Sigmoid colon (tissue), 4 donors: Measurements from ENCODE around the gene DNER.

Experiments used
- CTCF ChIP-seq, 4 experiments: fragments of 450-650 bp in 3 of 4; fragments of 200-600 bp in 1 of 4; IDR thresholded peaks; one replicate each; pipeline ENCODE4 v1.5.1; 2016 to 2019; ENCODE audit warnings: antibody characterized with exemption in 4 of 4, mild to moderate bottlenecking in 3 of 4, moderate library complexity in 2 of 4
- EP300 ChIP-seq, 4 donors: sonication (generic); formaldehyde crosslinking; IDR thresholded peaks; one replicate each; pipeline ENCODE4 v1.6.1; 2017; ENCODE audit warnings: antibody characterized with exemption in 4 of 4
- POLR2A ChIP-seq, 2 donors: fragments of 450-650 bp; IDR thresholded peaks; one replicate each; pipeline ENCODE4 v1.6.1; 2016; ENCODE audit warnings: antibody characterized with exemption in 2 of 2, mild to moderate bottlenecking in 2 of 2, moderate library complexity in 2 of 2

DNA sequence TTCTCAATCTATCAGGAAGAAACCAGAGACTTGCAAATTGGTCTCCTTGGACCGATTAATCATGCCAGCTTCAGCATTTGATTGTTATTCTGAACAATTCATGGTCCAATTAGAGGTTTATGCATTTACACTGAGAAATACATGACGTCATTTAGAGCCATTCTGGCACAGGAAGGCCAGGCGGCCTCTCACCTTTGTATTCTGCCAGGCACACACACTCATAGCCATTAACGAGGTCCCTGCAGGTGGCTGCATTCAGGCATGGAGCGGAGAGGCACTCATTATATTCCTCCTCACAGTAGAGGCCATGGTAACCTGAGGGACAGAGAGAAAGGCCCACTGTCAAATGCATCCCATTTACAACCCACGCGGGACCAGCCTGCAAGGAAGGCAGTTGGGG lies 296.4 kb downstream of the DNER start:
- TF ChIP-seq CTCF (IDR thresholded peaks at IDR 0.05), result no peak
- no peak for TF ChIP-seq POLR2A (IDR thresholded peaks at IDR 0.05)
- no peak for TF ChIP-seq EP300 (IDR thresholded peaks at IDR 0.05)
